K562 (cell line): ENCODE data around the gene CTF1. TPM values are rescaled to one million over a fixed set of nuclear protein-coding genes. Genes with fewer than 3 reads are reported as not detected.

ENCODE experiments used
- ATAC-seq: fragments of 200-7000 bp; cut with Tn5 transposase; 3 replicates; pipeline ENCODE4 v1.9.1; 2020; ENCODE audit warnings: moderate library complexity
- BruUV-seq: library from RNA; stranded (reverse); fragments of 400-500 nt; replicated peaks from 2 replicates; lab custom pipeline; 2021; lab: Mats Ljungman, UMichigan
- CTCF ChIA-PET: fragments of 300-600 bp; formaldehyde crosslinking; extraction: SDS; loops from one replicate; lab custom pipeline; 2021; ENCODE audit warnings: low intra/inter-chr PET ratio; lab: Yijun Ruan, JAX
- POLR2A ChIA-PET: fragments of 300-600, 350-650 bp; sonication (Branson Sonifier 250); formaldehyde crosslinking; extraction: SDS; loops from one replicate; lab custom pipeline; 2021; ENCODE audit warnings: antibody characterized with exemption, inconsistent platforms; lab: Yijun Ruan, JAX
- DNase-seq, 4 experiments: peaks; one replicate each; pipeline versions ENCODE4 v3.0.0 to v3.0.0-alpha.2; 2011 to 2018; ENCODE audit warnings: low spot score in 3 of 4, mixed read lengths in 3 of 4; ENCODE audit errors: extremely low read depth in 1 of 4
- FAIRE-seq: peaks from 2 replicates; lab custom pipeline; 2011; peaks lifted over from hg19 to GRCh38; lab: Jason Lieb, UNC
- H2AFZ ChIP-seq: 2 replicates; pipeline ENCODE4 v1.6.0; 2011; ENCODE audit warnings: low read depth, low read length, control low read depth, inconsistent platforms
- H3K27ac ChIP-seq: fragments of 200-600 bp; 3 replicates; pipeline ENCODE4 v1.8.0; 2011; ENCODE audit warnings: low read depth, mild to moderate bottlenecking, control low read depth, inconsistent platforms, low read length, moderate library complexity, mixed read lengths; ENCODE audit errors: extremely low read depth
- H3K27me3 ChIP-seq, 2 experiments: fragments of 300-600 bp in 1 of 2; 2 replicates in 1 of 2; 3 replicates in 1 of 2; pipeline versions ENCODE4 v1.6.0 to v1.8.0; 2011; ENCODE audit warnings: inconsistent platforms in 2 of 2, low read length in 2 of 2, mild to moderate bottlenecking in 1 of 2, mixed read lengths in 1 of 2, moderate library complexity in 1 of 2; ENCODE audit not compliant: control insufficient read depth in 2 of 2, insufficient read depth in 2 of 2
- H3K36me3 ChIP-seq: fragments of 300-600 bp; 3 replicates; pipeline ENCODE4 v1.8.0; 2011; ENCODE audit warnings: mild to moderate bottlenecking, low read length, inconsistent platforms; ENCODE audit not compliant: control insufficient read depth, insufficient read depth
- H3K4me1 ChIP-seq, 2 experiments: fragments of 200-600 bp in 1 of 2; replicated peaks in 1 of 2; 2 replicates in 1 of 2; 3 replicates in 1 of 2; pipeline versions ENCODE4 v1.5.1 to v1.8.0; 2011; ENCODE audit warnings: inconsistent platforms in 2 of 2, low read length in 2 of 2, mild to moderate bottlenecking in 1 of 2, mixed read lengths in 1 of 2, moderate library complexity in 1 of 2; ENCODE audit not compliant: control insufficient read depth in 2 of 2, insufficient read depth in 2 of 2
- H3K4me2 ChIP-seq: 2 replicates; pipeline ENCODE4 v1.6.1; 2011; ENCODE audit warnings: low read length, control low read depth, inconsistent platforms, mixed read lengths; ENCODE audit not compliant: insufficient read depth
- H3K4me3 ChIP-seq: fragments of 200-600 bp; sonication (generic), shearing (Covaris generic); 2 replicates; pipeline ENCODE4 v1.5.1; 2016; ENCODE audit warnings: control low read depth, inconsistent platforms
- H3K79me2 ChIP-seq: fragments of 200-600 bp; 3 replicates; pipeline ENCODE4 v1.8.0; 2011; ENCODE audit warnings: low read length, inconsistent platforms; ENCODE audit not compliant: control insufficient read depth, insufficient read depth
- H3K9ac ChIP-seq, 2 experiments: 2 replicates each; pipeline versions ENCODE4 v1.6.0 to v1.6.1; 2011; ENCODE audit warnings: low read depth in 2 of 2, low read length in 2 of 2, control low read depth in 1 of 2, inconsistent platforms in 1 of 2, mild to moderate bottlenecking in 1 of 2, mixed read lengths in 1 of 2; ENCODE audit not compliant: insufficient read depth in 1 of 2
- H3K9me1 ChIP-seq: one replicate; pipeline ENCODE4 v1.6.0; 2011; ENCODE audit warnings: inconsistent platforms, mild to moderate bottlenecking, low read length, moderate library complexity; ENCODE audit not compliant: control insufficient read depth, insufficient read depth
- H3K9me3 ChIP-seq: replicated peaks from 2 replicates; pipeline ENCODE4 v1.5.1; 2011; ENCODE audit warnings: low read depth, low read length, inconsistent platforms; ENCODE audit not compliant: control insufficient read depth, insufficient read depth
- H4K20me1 ChIP-seq: replicated peaks from 2 replicates; pipeline ENCODE4 v1.6.1; 2011; ENCODE audit warnings: low read length, inconsistent platforms, mixed read lengths; ENCODE audit not compliant: control insufficient read depth, insufficient read depth
- ASH1L ChIP-seq: fragments of 450-650 bp; IDR thresholded peaks from 2 replicates; pipeline ENCODE4 v1.6.1; 2018; ENCODE audit warnings: borderline replicate concordance, mild to moderate bottlenecking, low read depth; ENCODE audit not compliant: partially characterized antibody
- CAMTA2 ChIP-seq: fragments of 250-450 bp; sonication (Bioruptor Pico); conservative IDR thresholded peaks from 2 replicates; pipeline ENCODE4 v1.5.1; 2022
- CEBPB ChIP-seq: fragments of 450-650 bp; IDR thresholded peaks from 2 replicates; pipeline ENCODE4 v1.6.1; 2016; ENCODE audit warnings: missing genetic modification characterization, missing compliant biosample characterization
- CREB3L1 ChIP-seq: fragments of 450-650 bp; IDR thresholded peaks from 2 replicates; pipeline ENCODE4 v1.6.1; 2014; ENCODE audit warnings: low read depth, mild to moderate bottlenecking, moderate library complexity, borderline replicate concordance
- CTBP1 ChIP-seq: fragments of 450-650 bp; IDR thresholded peaks from 2 replicates; pipeline ENCODE4 v1.6.1; 2016; ENCODE audit warnings: borderline replicate concordance
- DEAF1 ChIP-seq: fragments of 450-650 bp; formaldehyde crosslinking; IDR thresholded peaks from 2 replicates; pipeline ENCODE4 v1.4.0; 2020; ENCODE audit warnings: mild to moderate bottlenecking, moderate library complexity
- ILF3 ChIP-seq: fragments of 450-650 bp; IDR thresholded peaks from 2 replicates; pipeline ENCODE4 v1.6.1; 2018; ENCODE audit warnings: antibody characterized with exemption, mild to moderate bottlenecking, moderate library complexity, borderline replicate concordance
- KLF6 ChIP-seq: fragments of 250-450 bp; sonication (Bioruptor Pico); IDR thresholded peaks from 2 replicates; pipeline ENCODE4 v1.4.0; 2020; ENCODE audit warnings: mild to moderate bottlenecking, moderate library complexity, borderline replicate concordance
- L3MBTL2 ChIP-seq: fragments of 450-650 bp; IDR thresholded peaks from 2 replicates; pipeline ENCODE4 v1.6.1; 2016; ENCODE audit warnings: mild to moderate bottlenecking, moderate library complexity
- MBD2 ChIP-seq: sonication (generic); IDR thresholded peaks from 2 replicates; pipeline ENCODE4 v1.6.1; 2016; ENCODE audit warnings: low read depth, borderline replicate concordance
- SMARCA4 ChIP-seq: fragments of 450-650 bp; IDR thresholded peaks from 2 replicates; pipeline ENCODE4 v1.6.1; 2016
- TRIM24 ChIP-seq, 2 experiments: fragments of 450-650 bp; IDR thresholded peaks; 2 replicates each; pipeline ENCODE4 v1.6.1; 2016
- ZNF121 ChIP-seq: sonication (generic); formaldehyde crosslinking; conservative IDR thresholded peaks from 2 replicates; pipeline ENCODE4 v1.8.0; 2022; ENCODE audit warnings: missing genetic modification reagents
- ZNF24 ChIP-seq: fragments of 450-650 bp; IDR thresholded peaks from 2 replicates; pipeline ENCODE4 v1.6.1; 2016
- WGBS: fragments of 100-300 bp; shearing (Covaris generic); methylation state at CpG from one replicate; pipeline ENCODE4 v1.1.6; 2016; ENCODE audit warnings: low coverage, mixed read lengths; ENCODE audit not compliant: insufficient coverage; ENCODE audit errors: missing lambda C conversion rate; 5-methylcytosine and 5-hydroxymethylcytosine counted together
- in situ Hi-C: fragments of 300-500 bp; cut with MboI; formaldehyde crosslinking; loops from 4 replicates; pipeline ENCODE4 v1.15.0; 2018; ENCODE audit warnings: inconsistent platforms, mixed read lengths
- intact Hi-C: fragments of 100-400 bp; cut with micrococcal nuclease; formaldehyde crosslinking; loops from 2 replicates; pipeline ENCODE4 v1.14.2; 2022
- polyA plus RNA-seq, 8 experiments: library from polyadenylated mRNA; depleted of rRNA in 4 of 8; stranded (reverse) in 5 of 8; unstranded in 3 of 8; fragments of >200 nt; fragmentation: Nextera tagmentation in 2 of 8; fragmentation: Illumina TruSeq in 1 of 8; extraction: Ambion mirVana in 2 of 8; extraction: Trizol in 1 of 8; gene quantifications; 2 replicates each; pipeline versions ENCODE4 v1.2.1 to v1.2.3, GENCODE V29; 2011 to 2014; ENCODE audit warnings: inconsistent platforms in 1 of 8, missing spikeins in 1 of 8
- total RNA-seq, 7 experiments: library from RNA; depleted of rRNA in 6 of 7; stranded (reverse); fragments of >200 nt in 6 of 7; fragmentation: Illumina TruSeq in 2 of 7; extraction: Trizol in 2 of 7; gene quantifications; 2 replicates each; pipeline versions ENCODE4 v1.2.1 to v1.2.3, GENCODE V29; 2011 to 2021; ENCODE audit warnings: low replicate concordance in 1 of 7
- TF ChIP-seq, protein P1 (sequence below), 2 experiments: fragments of 450-650 bp in 1 of 2; sonication (generic) in 1 of 2; formaldehyde crosslinking in 1 of 2; IDR thresholded peaks in 1 of 2; conservative IDR thresholded peaks in 1 of 2; 2 replicates each; pipeline versions ENCODE4 v1.6.1 to v1.8.1; 2016 to 2023; ENCODE audit warnings: mild to moderate bottlenecking in 2 of 2, moderate library complexity in 2 of 2, inconsistent platforms in 1 of 2, missing genetic modification reagents in 1 of 2
- TF ChIP-seq, protein P2 (sequence below): fragments of 450-650 bp; formaldehyde crosslinking; IDR thresholded peaks from 2 replicates; pipeline ENCODE4 v1.4.0; 2020; ENCODE audit warnings: mild to moderate bottlenecking, moderate library complexity

Gene CTF1
- total and polyA plus RNA-seq, 9 of the 15 experiments (the other 6 are each of a cell fraction or from before 2014, with no cell fraction given): 0.24 to 2.5 (median 0.44) TPM

DNA sequence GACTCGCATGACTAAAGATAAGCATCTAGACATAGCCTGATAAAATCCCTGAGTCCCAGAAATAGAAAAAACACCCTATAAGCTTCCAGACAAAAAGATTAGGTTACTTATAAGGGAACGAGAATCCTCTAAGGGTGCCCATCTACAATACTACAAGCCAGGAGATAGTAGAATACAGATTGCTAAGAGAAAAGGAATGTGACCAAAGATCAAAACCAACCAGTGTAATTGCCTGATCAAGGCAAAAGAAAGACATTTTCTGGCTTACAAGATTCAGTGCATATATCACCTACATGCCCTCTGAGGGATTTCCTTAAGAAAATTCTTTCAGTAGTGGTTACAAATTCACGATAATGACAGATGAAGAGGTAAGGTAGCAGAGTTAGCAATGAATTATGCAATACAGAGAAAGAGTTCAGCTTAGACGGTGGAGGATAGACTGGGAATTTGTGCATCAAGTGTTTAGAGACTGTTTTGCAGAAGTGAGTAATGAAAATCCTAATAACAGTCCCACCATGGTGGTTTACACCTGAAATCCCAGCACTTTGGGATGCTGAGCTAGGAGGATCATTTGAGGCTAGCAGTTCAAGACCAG lies 37.5 kb upstream of the CTF1 start:
- no peaks in the 10 kb centered on the region for H4K20me1 ChIP-seq
- no peak overlapping the region for H3K9ac ChIP-seq
- BruUV-seq: no TSS peak
- no peaks in the 10 kb centered on the region for H3K9me1 ChIP-seq
- H2AFZ ChIP-seq: no peak overlapping the region
- DNase-seq: no peak
- 20% methylated on average over 4 of the region's 4 CpGs for WGBS
- peak; percentile 59; the same call in 2 of the 3 replicates for ATAC-seq
- CTCF ChIA-PET: no interaction called here
- POLR2A ChIA-PET: interaction anchor here (1.1 kb wide), 1 partner anchor 76 kb away, joined by 4 read pairs; no protein-coding TSS in a partner anchor
- H3K4me2 ChIP-seq: no peak overlapping the region
- H3K36me3 ChIP-seq: no peaks in the 10 kb centered on the region
- in situ Hi-C loops (no loop called here), intact Hi-C loops (no loop called here)
- no peaks in the 10 kb centered on the region for H3K79me2 ChIP-seq
- H3K27me3 ChIP-seq: no peaks in the 10 kb centered on the region
- no peak for FAIRE-seq
- H3K9me3 ChIP-seq: no peaks in the 10 kb centered on the region; the same call in none of the 2 replicates
- H3K4me1 ChIP-seq: peaks cover 0 to 6% of the 10 kb centered on the region in 2 experiments; a peak in 4 of 5 replicates
- no peak overlapping the region for H3K4me3 ChIP-seq
- H3K27ac ChIP-seq: no peak overlapping the region
- no peak for TF ChIP-seq MBD2
- TF ChIP-seq KLF6 (CRISPR knock-in tag): no peak
- TF ChIP-seq CAMTA2 (CRISPR knock-in tag): no peak
- no peak for TF ChIP-seq ZNF24
- TF ChIP-seq CREB3L1: no peak
- peak; percentile 77 for TF ChIP-seq CEBPB (tag)
- TF ChIP-seq, protein P1, sequence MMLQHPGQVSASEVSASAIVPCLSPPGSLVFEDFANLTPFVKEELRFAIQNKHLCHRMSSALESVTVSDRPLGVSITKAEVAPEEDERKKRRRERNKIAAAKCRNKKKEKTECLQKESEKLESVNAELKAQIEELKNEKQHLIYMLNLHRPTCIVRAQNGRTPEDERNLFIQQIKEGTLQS (IDR thresholded peaks at IDR 0.05): peak; percentile 66; the same call in 1 of the 2 replicates
- TF ChIP-seq, protein P1 (CRISPR knock-in tag; conservative IDR thresholded peaks at IDR 0.05): no peak
- TF ChIP-seq SMARCA4: peak; percentile 19; the same call in 1 of the 2 replicates
- TF ChIP-seq, protein P2, sequence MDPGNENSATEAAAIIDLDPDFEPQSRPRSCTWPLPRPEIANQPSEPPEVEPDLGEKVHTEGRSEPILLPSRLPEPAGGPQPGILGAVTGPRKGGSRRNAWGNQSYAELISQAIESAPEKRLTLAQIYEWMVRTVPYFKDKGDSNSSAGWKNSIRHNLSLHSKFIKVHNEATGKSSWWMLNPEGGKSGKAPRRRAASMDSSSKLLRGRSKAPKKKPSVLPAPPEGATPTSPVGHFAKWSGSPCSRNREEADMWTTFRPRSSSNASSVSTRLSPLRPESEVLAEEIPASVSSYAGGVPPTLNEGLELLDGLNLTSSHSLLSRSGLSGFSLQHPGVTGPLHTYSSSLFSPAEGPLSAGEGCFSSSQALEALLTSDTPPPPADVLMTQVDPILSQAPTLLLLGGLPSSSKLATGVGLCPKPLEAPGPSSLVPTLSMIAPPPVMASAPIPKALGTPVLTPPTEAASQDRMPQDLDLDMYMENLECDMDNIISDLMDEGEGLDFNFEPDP: no peak
- TF ChIP-seq ZNF121 (CRISPR knock-in tag): 0 out of 2 replicates have a peak, but pooled peaks have one; percentile 42
- 0 out of 2 replicates have a peak, but pooled peaks have one; percentile 9 for TF ChIP-seq L3MBTL2
- TF ChIP-seq ASH1L: no peak
- TF ChIP-seq TRIM24 (IDR thresholded peaks at IDR 0.05): peak; percentile 33 to 74; a peak in 2 of 4 replicates
- no peak for TF ChIP-seq DEAF1 (CRISPR knock-in tag)
- TF ChIP-seq CTBP1: peak; percentile 12; the same call in 1 of the 2 replicates
- TF ChIP-seq ILF3: no peak
